ENCODE results near the gene DPEP1. TPM values are rescaled to one million over a fixed set of nuclear protein-coding genes. Genes with fewer than 3 reads are reported as not detected.

The DPEP1 gene
- total RNA-seq, 1 experiment from 2014 or later: 1.1 TPM

DNA sequence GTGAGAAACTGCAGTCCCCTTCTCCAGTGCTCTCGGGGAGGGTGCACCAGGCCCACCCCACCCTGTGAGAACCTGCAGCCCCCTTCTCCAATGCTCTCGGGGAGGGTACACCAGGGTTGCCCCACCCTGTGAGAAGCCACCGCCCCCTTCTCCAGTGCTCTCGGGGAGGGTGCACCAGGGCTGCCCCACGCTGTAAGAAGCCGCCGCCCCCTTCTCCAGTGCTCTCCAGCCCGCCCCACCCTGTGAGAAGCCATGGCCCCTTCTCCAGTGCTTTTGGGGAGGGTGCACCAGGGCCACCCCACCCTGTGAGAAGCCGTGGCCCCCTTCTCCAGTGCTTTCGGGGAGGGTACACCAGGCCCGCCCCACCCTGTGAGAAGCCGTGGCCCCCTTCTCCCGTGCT, 56.3 kb downstream of the DPEP1 start:
- H3T11ph ChIP-seq (ENCODE audit: low read length): no peak overlapping the region
- no peak overlapping the region for H2BK5ac ChIP-seq (ENCODE audit: insufficient read length, low read length)
- no peak overlapping the region for H3K27ac Mint-ChIP-seq
- H2BK20ac ChIP-seq (ENCODE audit: low read depth, low read length, poor library complexity, severe bottlenecking): no peak overlapping the region
- no peak overlapping the region for H3K14ac ChIP-seq (ENCODE audit: insufficient read depth, low read length)
- DNase-seq: no peak
- H4K91ac ChIP-seq (ENCODE audit: insufficient read length, low read depth, low read length): no peak overlapping the region
- no peaks in the 10 kb centered on the region for H4K20me1 ChIP-seq (ENCODE audit: control insufficient read depth, insufficient read depth, insufficient read length)
- H3K36me3 Mint-ChIP-seq (ENCODE audit: insufficient read depth in 1 of 3, low read depth in 3 of 3): peaks cover 28 to 36% (median 35%) of the 10 kb centered on the region in 3 experiments
- peaks cover 10% of the 10 kb centered on the region for H3K9me3 ChIP-seq (ENCODE audit: control insufficient read depth, low read depth, low read length)
- no peaks in the 10 kb centered on the region for H3K79me2 ChIP-seq (ENCODE audit: insufficient read depth, low read length)
- H3K9me3 Mint-ChIP-seq: peaks cover 34 to 35% of the 10 kb centered on the region in 2 experiments
- H3K27ac ChIP-seq (ENCODE audit: insufficient read length, low read depth, low read length): no peak overlapping the region
- H2BK15ac ChIP-seq (ENCODE audit: low read depth, low read length): no peak overlapping the region
- H4K8ac ChIP-seq (replicated peaks; ENCODE audit: insufficient read length, low read depth, low read length): no peak overlapping the region
- H3K56ac ChIP-seq (ENCODE audit: insufficient read length, low read depth, low read length): no peak overlapping the region
- TF ChIP-seq, protein P1, sequence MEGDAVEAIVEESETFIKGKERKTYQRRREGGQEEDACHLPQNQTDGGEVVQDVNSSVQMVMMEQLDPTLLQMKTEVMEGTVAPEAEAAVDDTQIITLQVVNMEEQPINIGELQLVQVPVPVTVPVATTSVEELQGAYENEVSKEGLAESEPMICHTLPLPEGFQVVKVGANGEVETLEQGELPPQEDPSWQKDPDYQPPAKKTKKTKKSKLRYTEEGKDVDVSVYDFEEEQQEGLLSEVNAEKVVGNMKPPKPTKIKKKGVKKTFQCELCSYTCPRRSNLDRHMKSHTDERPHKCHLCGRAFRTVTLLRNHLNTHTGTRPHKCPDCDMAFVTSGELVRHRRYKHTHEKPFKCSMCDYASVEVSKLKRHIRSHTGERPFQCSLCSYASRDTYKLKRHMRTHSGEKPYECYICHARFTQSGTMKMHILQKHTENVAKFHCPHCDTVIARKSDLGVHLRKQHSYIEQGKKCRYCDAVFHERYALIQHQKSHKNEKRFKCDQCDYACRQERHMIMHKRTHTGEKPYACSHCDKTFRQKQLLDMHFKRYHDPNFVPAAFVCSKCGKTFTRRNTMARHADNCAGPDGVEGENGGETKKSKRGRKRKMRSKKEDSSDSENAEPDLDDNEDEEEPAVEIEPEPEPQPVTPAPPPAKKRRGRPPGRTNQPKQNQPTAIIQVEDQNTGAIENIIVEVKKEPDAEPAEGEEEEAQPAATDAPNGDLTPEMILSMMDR (conservative IDR thresholded peaks at IDR 0.05): no peak
- H3K4ac ChIP-seq (ENCODE audit: low read depth, low read length): no peak overlapping the region
- H3K9ac ChIP-seq (ENCODE audit: extremely low read depth, insufficient read length, low read length): no peak overlapping the region
- H3K27me3 ChIP-seq (ENCODE audit: insufficient read depth, low read length): no peaks in the 10 kb centered on the region
- H3K23ac ChIP-seq (ENCODE audit: insufficient read length, low read depth, low read length): no peak overlapping the region
- no peak overlapping the region for H3K18ac ChIP-seq (ENCODE audit: insufficient read length, low read depth, low read length)
- no peak overlapping the region for H2AK5ac ChIP-seq (ENCODE audit: insufficient read length, low read length)
- peaks cover 3% of the 10 kb centered on the region for H3K27me3 Mint-ChIP-seq (ENCODE audit: low read depth)
- no peaks in the 10 kb centered on the region for H3K79me1 ChIP-seq (ENCODE audit: insufficient read depth, low read depth, low read length, poor library complexity, severe bottlenecking)
- no peak overlapping the region for H3K4me3 Mint-ChIP-seq
- WGBS (ENCODE audit: extremely low coverage, insufficient read length, low lambda C conversion rate): no CpG with 5 or more reads among the region's 13 CpGs
- H2BK120ac ChIP-seq (ENCODE audit: low read depth, low read length, poor library complexity, severe bottlenecking): no peak overlapping the region
- H2BK12ac ChIP-seq (ENCODE audit: insufficient read length, low read depth, low read length): no peak overlapping the region
- H3K23me2 ChIP-seq (ENCODE audit: insufficient read length, low read depth, low read length, poor library complexity, severe bottlenecking): no peaks in the 10 kb centered on the region
- H3K4me1 ChIP-seq (ENCODE audit: insufficient read depth, low read length): no peaks in the 10 kb centered on the region
- no peak overlapping the region for H2AFZ ChIP-seq (ENCODE audit: low read length)
- no peaks in the 10 kb centered on the region for H3K4me1 Mint-ChIP-seq
- no peak overlapping the region for H4K5ac ChIP-seq (ENCODE audit: insufficient read length, low read depth, low read length)
- no peak overlapping the region for H3K4me2 ChIP-seq (ENCODE audit: insufficient read depth, insufficient read length, low read length)

Data from H9 (cell line).